Mesenchymal stem cell (in vitro differentiated cells and primary cell): ENCODE data around the gene EPS15.

ENCODE experiments used
- DNase-seq: peaks from one replicate; pipeline ENCODE4 v3.0.0-alpha.2; 2013
- H2AFZ ChIP-seq: one replicate; pipeline ENCODE4 v1.6.1; 2013; ENCODE audit warnings: low read depth, mild to moderate bottlenecking, control low read depth, inconsistent platforms, low read length, moderate library complexity
- H2AK5ac ChIP-seq: 2 replicates; pipeline ENCODE4 v1.6.1; 2013; ENCODE audit warnings: low read length, moderate library complexity, mild to moderate bottlenecking, inconsistent platforms; ENCODE audit not compliant: severe bottlenecking
- H2BK120ac ChIP-seq: one replicate; pipeline ENCODE4 v1.6.1; 2013; ENCODE audit warnings: low read depth, mild to moderate bottlenecking, inconsistent platforms, low read length, moderate library complexity
- H2BK12ac ChIP-seq, 2 experiments: one replicate each; pipeline ENCODE4 v1.6.1; 2013; ENCODE audit warnings: inconsistent platforms in 2 of 2, low read length in 2 of 2, mild to moderate bottlenecking in 2 of 2, moderate library complexity in 2 of 2, control low read depth in 1 of 2
- H2BK15ac ChIP-seq: one replicate; pipeline ENCODE4 v1.6.1; 2013; ENCODE audit warnings: mild to moderate bottlenecking, low read depth, inconsistent platforms; ENCODE audit not compliant: poor library complexity, severe bottlenecking
- H2BK5ac ChIP-seq: 2 replicates; pipeline ENCODE4 v1.6.1; 2013; ENCODE audit warnings: low read depth, mild to moderate bottlenecking, low read length, control low read depth, inconsistent platforms; ENCODE audit not compliant: poor library complexity, severe bottlenecking
- H3K14ac ChIP-seq, 2 experiments: one replicate each; pipeline ENCODE4 v1.6.1; 2013; ENCODE audit warnings: inconsistent platforms in 2 of 2, low read length in 2 of 2, control low read depth in 1 of 2, mild to moderate bottlenecking in 1 of 2, moderate library complexity in 1 of 2
- H3K18ac ChIP-seq, 2 experiments: one replicate each; pipeline ENCODE4 v1.6.1; 2013; ENCODE audit warnings: inconsistent platforms in 2 of 2, low read length in 2 of 2, control low read depth in 1 of 2, low read depth in 1 of 2, mild to moderate bottlenecking in 1 of 2
- H3K23ac ChIP-seq, 2 experiments: one replicate each; pipeline ENCODE4 v1.6.1; 2013; ENCODE audit warnings: inconsistent platforms in 2 of 2, low read length in 2 of 2, mild to moderate bottlenecking in 2 of 2, moderate library complexity in 2 of 2, control low read depth in 1 of 2
- H3K27ac ChIP-seq: 2 replicates; pipeline ENCODE4 v1.5.1; 2013; ENCODE audit warnings: mild to moderate bottlenecking, moderate library complexity, low read length, control low read depth, inconsistent platforms; ENCODE audit not compliant: poor library complexity, severe bottlenecking
- H3K27me3 ChIP-seq, 2 experiments: 2 replicates each; pipeline versions ENCODE4 v1.6.1 to v1.7.0; 2013; ENCODE audit warnings: low read length in 2 of 2, mild to moderate bottlenecking in 2 of 2, moderate library complexity in 2 of 2, control low read depth in 1 of 2, inconsistent platforms in 1 of 2; ENCODE audit not compliant: control insufficient read depth in 1 of 2, insufficient read depth in 1 of 2
- H3K36me3 ChIP-seq, 2 experiments: 2 replicates each; pipeline versions ENCODE4 v1.6.1 to v1.7.0; 2013; ENCODE audit warnings: low read length in 2 of 2, control low read depth in 1 of 2, inconsistent platforms in 1 of 2, low read depth in 1 of 2, mild to moderate bottlenecking in 1 of 2; ENCODE audit not compliant: insufficient read depth in 2 of 2, control insufficient read depth in 1 of 2
- H3K4ac ChIP-seq, 2 experiments: one replicate each; pipeline ENCODE4 v1.6.1; 2013; ENCODE audit warnings: inconsistent platforms in 2 of 2, low read length in 2 of 2, mild to moderate bottlenecking in 2 of 2, moderate library complexity in 2 of 2, control low read depth in 1 of 2, low read depth in 1 of 2
- H3K4me1 ChIP-seq: 2 replicates; pipeline ENCODE4 v1.6.1; 2013; ENCODE audit warnings: low read depth, low read length, control low read depth; ENCODE audit not compliant: control insufficient read depth, insufficient read depth
- H3K4me2 ChIP-seq: 2 replicates; pipeline ENCODE4 v1.6.1; 2013; ENCODE audit warnings: low read length, mild to moderate bottlenecking, inconsistent platforms; ENCODE audit not compliant: poor library complexity, severe bottlenecking
- H3K4me3 ChIP-seq, 2 experiments: 2 replicates each; pipeline versions ENCODE4 v1.5.1 to v1.7.0; 2013; ENCODE audit warnings: low read length in 2 of 2, mild to moderate bottlenecking in 2 of 2, control low read depth in 1 of 2, low read depth in 1 of 2; ENCODE audit not compliant: insufficient read depth in 1 of 2
- H3K79me1 ChIP-seq: replicated peaks from 2 replicates; pipeline ENCODE4 v1.6.1; 2013; ENCODE audit warnings: mild to moderate bottlenecking, control low read depth, low read length, inconsistent platforms; ENCODE audit not compliant: poor library complexity, severe bottlenecking
- H3K9ac ChIP-seq: 2 replicates; pipeline ENCODE4 v1.7.0; 2013; ENCODE audit warnings: mild to moderate bottlenecking, low read length, moderate library complexity
- H3K9me3 ChIP-seq: 2 replicates; pipeline ENCODE4 v1.7.0; 2013; ENCODE audit warnings: mild to moderate bottlenecking, low read length; ENCODE audit not compliant: control insufficient read depth
- H4K8ac ChIP-seq: one replicate; pipeline ENCODE4 v1.6.1; 2013; ENCODE audit warnings: inconsistent platforms, mild to moderate bottlenecking, low read length, moderate library complexity
- H4K91ac ChIP-seq: one replicate; pipeline ENCODE4 v1.6.1; 2013; ENCODE audit warnings: mild to moderate bottlenecking, low read length, inconsistent platforms
- WGBS: methylation state at CpG from one replicate; pipeline ENCODE4 v1.1.7; 2013; ENCODE audit warnings: mixed read lengths; 5-methylcytosine and 5-hydroxymethylcytosine counted together

EPS15 gene

GRCh38 chr1:51523931-51524330 lies 4.9 kb upstream of the EPS15 start:
- no peak overlapping the region for H2AK5ac ChIP-seq
- H3K4me2 ChIP-seq, result no peak overlapping the region
- no peak overlapping the region for H2BK5ac ChIP-seq
- H3K79me1 ChIP-seq, result no peaks in the 10 kb centered on the region
- no peaks in the 10 kb centered on the region for H3K27me3 ChIP-seq
- no peak overlapping the region for H2BK15ac ChIP-seq
- H2AFZ ChIP-seq, result no peak overlapping the region
- no peak overlapping the region for H2BK120ac ChIP-seq
- WGBS, result 100% methylated on average over 3 of the region's 4 CpGs
- H4K91ac ChIP-seq, result no peak overlapping the region
- H4K8ac ChIP-seq, result no peak overlapping the region
- no peak overlapping the region for H3K9ac ChIP-seq
- no peaks in the 10 kb centered on the region for H3K9me3 ChIP-seq
- H3K4me1 ChIP-seq, result no peaks in the 10 kb centered on the region
- no peak overlapping the region for H3K14ac ChIP-seq
- H3K4ac ChIP-seq, result no peak overlapping the region
- H3K36me3 ChIP-seq, result no peaks in the 10 kb centered on the region
- H3K23ac ChIP-seq, result no peak overlapping the region
- no peak overlapping the region for H2BK12ac ChIP-seq
- DNase-seq, result no peak
- no peak overlapping the region for H3K27ac ChIP-seq
- no peak overlapping the region for H3K4me3 ChIP-seq
- no peak overlapping the region for H3K18ac ChIP-seq

- Histone ChIP-seq H2BK12ac (no peak overlapping the region), H3K4me1 (peaks cover 4% of the 10 kb centered on the region), H3K23ac (no peak overlapping the region), H2AFZ (no peak overlapping the region), H3K4me2 (no peak overlapping the region), H3K4ac (no peak overlapping the region), H3K9me3 (no peaks in the 10 kb centered on the region), H4K8ac (no peak overlapping the region), H3K9ac (peak overlapping the region; percentile 39), H2BK5ac (no peak overlapping the region), H3K36me3 (no peaks in the 10 kb centered on the region), H4K91ac (no peak overlapping the region), H2BK15ac (no peak overlapping the region), H2BK120ac (no peak overlapping the region), H3K27ac (no peak overlapping the region), H3K79me1 (peaks cover 4% of the 10 kb centered on the region), H2AK5ac (no peak overlapping the region), H3K18ac (no peak overlapping the region), H3K4me3 (no peak overlapping the region), H3K14ac (no peak overlapping the region), H3K27me3 (no peaks in the 10 kb centered on the region)
- no peak for DNase-seq
- WGBS, result 57% methylated on average over 3 of the region's 3 CpGs
Measured at GRCh38 chr1:51520700-51521248, 1.7 kb upstream of the EPS15 start.

GRCh38 chr1:51519865-51520699 lies 1.0 kb upstream of the EPS15 start:
- no peak overlapping the region for H3K4ac ChIP-seq
- no peak overlapping the region for H2BK5ac ChIP-seq
- no peak overlapping the region for H4K8ac ChIP-seq
- H3K4me2 ChIP-seq, result no peak overlapping the region
- H3K79me1 ChIP-seq, result peaks cover 4% of the 10 kb centered on the region
- no peak overlapping the region for H3K27ac ChIP-seq
- H3K9me3 ChIP-seq, result no peaks in the 10 kb centered on the region
- H3K27me3 ChIP-seq, result no peaks in the 10 kb centered on the region
- no peak overlapping the region for H3K14ac ChIP-seq
- H2BK120ac ChIP-seq, result no peak overlapping the region
- no peak overlapping the region for H3K23ac ChIP-seq
- H3K9ac ChIP-seq, result peak overlapping the region; percentile 39
- H2BK15ac ChIP-seq, result no peak overlapping the region
- H2AK5ac ChIP-seq, result no peak overlapping the region
- H3K36me3 ChIP-seq, result no peaks in the 10 kb centered on the region
- no peak overlapping the region for H3K18ac ChIP-seq
- DNase-seq, result peak; percentile 79
- no peak overlapping the region for H2BK12ac ChIP-seq
- H3K4me1 ChIP-seq, result peaks cover 4% of the 10 kb centered on the region
- H3K4me3 ChIP-seq, result no peak overlapping the region
- 65% methylated on average over 8 of the region's 8 CpGs for WGBS
- no peak overlapping the region for H2AFZ ChIP-seq
- no peak overlapping the region for H4K91ac ChIP-seq

- Histone ChIP-seq H2AFZ (peak overlapping the region; percentile 55), H2BK15ac (peak overlapping the region; percentile 96)
- WGBS, result under 1% methylated on average over 16 of the region's 52 CpGs
Measured at GRCh38 chr1:51518586-51519047, 449 bp downstream of the EPS15 start.

More at GRCh38 chr1:51518586-51519047, 449 bp downstream of the EPS15 start:
- Histone ChIP-seq H3K4me3 (peak overlapping the region; percentile 75 to 95), H4K8ac (peak overlapping the region; percentile 87), H2BK120ac (peak overlapping the region; percentile 91), H3K36me3 (no peaks in the 10 kb centered on the region), H3K9me3 (no peaks in the 10 kb centered on the region), H3K4me2 (peak overlapping the region; percentile 89), H3K27ac (no peak overlapping the region), H2BK12ac (peak overlapping the region in 1 of 2 experiments; percentile 64), H4K91ac (peak overlapping the region; percentile 70), H3K4me1 (peaks cover 4% of the 10 kb centered on the region), H3K9ac (peak overlapping the region; percentile 94), H2AK5ac (no peak overlapping the region), H3K79me1 (peaks cover 4% of the 10 kb centered on the region), H3K18ac (peak overlapping the region; percentile 92 to 95), H3K23ac (peak overlapping the region in 1 of 2 experiments; percentile 20), H2BK5ac (peak overlapping the region; percentile 32), H3K14ac (peak overlapping the region in 1 of 2 experiments; percentile 45), H3K27me3 (no peaks in the 10 kb centered on the region), H3K4ac (peak overlapping the region; percentile 22 to 95)
- peak; percentile 37 for DNase-seq
